K562 (cell line): ENCODE data around the gene CALHM2. TPM values are rescaled to one million over a fixed set of nuclear protein-coding genes. Genes with fewer than 3 reads are reported as not detected.

Experiments used
- ATAC-seq: fragments of 200-7000 bp; cut with Tn5 transposase; 3 replicates; pipeline ENCODE4 v1.9.1; 2020; ENCODE audit warnings: moderate library complexity
- BruUV-seq: library from RNA; stranded (reverse); fragments of 400-500 nt; replicated peaks from 2 replicates; lab custom pipeline; 2021; lab: Mats Ljungman, UMichigan
- CTCF ChIA-PET: fragments of 300-600 bp; formaldehyde crosslinking; extraction: SDS; loops from one replicate; lab custom pipeline; 2021; ENCODE audit warnings: low intra/inter-chr PET ratio; lab: Yijun Ruan, JAX
- POLR2A ChIA-PET: fragments of 300-600, 350-650 bp; sonication (Branson Sonifier 250); formaldehyde crosslinking; extraction: SDS; loops from one replicate; lab custom pipeline; 2021; ENCODE audit warnings: antibody characterized with exemption, inconsistent platforms; lab: Yijun Ruan, JAX
- DNase-seq, 4 experiments: peaks; one replicate each; pipeline versions ENCODE4 v3.0.0 to v3.0.0-alpha.2; 2011 to 2018; ENCODE audit warnings: low spot score in 3 of 4, mixed read lengths in 3 of 4; ENCODE audit errors: extremely low read depth in 1 of 4
- FAIRE-seq: peaks from 2 replicates; lab custom pipeline; 2011; peaks lifted over from hg19 to GRCh38; lab: Jason Lieb, UNC
- H2AFZ ChIP-seq: 2 replicates; pipeline ENCODE4 v1.6.0; 2011; ENCODE audit warnings: low read depth, low read length, control low read depth, inconsistent platforms
- H3K27ac ChIP-seq: fragments of 200-600 bp; 3 replicates; pipeline ENCODE4 v1.8.0; 2011; ENCODE audit warnings: low read depth, mild to moderate bottlenecking, control low read depth, inconsistent platforms, low read length, moderate library complexity, mixed read lengths; ENCODE audit errors: extremely low read depth
- H3K27me3 ChIP-seq, 2 experiments: fragments of 300-600 bp in 1 of 2; 2 replicates in 1 of 2; 3 replicates in 1 of 2; pipeline versions ENCODE4 v1.6.0 to v1.8.0; 2011; ENCODE audit warnings: inconsistent platforms in 2 of 2, low read length in 2 of 2, mild to moderate bottlenecking in 1 of 2, mixed read lengths in 1 of 2, moderate library complexity in 1 of 2; ENCODE audit not compliant: control insufficient read depth in 2 of 2, insufficient read depth in 2 of 2
- H3K36me3 ChIP-seq: fragments of 300-600 bp; 3 replicates; pipeline ENCODE4 v1.8.0; 2011; ENCODE audit warnings: mild to moderate bottlenecking, low read length, inconsistent platforms; ENCODE audit not compliant: control insufficient read depth, insufficient read depth
- H3K4me1 ChIP-seq, 2 experiments: fragments of 200-600 bp in 1 of 2; replicated peaks in 1 of 2; 2 replicates in 1 of 2; 3 replicates in 1 of 2; pipeline versions ENCODE4 v1.5.1 to v1.8.0; 2011; ENCODE audit warnings: inconsistent platforms in 2 of 2, low read length in 2 of 2, mild to moderate bottlenecking in 1 of 2, mixed read lengths in 1 of 2, moderate library complexity in 1 of 2; ENCODE audit not compliant: control insufficient read depth in 2 of 2, insufficient read depth in 2 of 2
- H3K4me2 ChIP-seq: 2 replicates; pipeline ENCODE4 v1.6.1; 2011; ENCODE audit warnings: low read length, control low read depth, inconsistent platforms, mixed read lengths; ENCODE audit not compliant: insufficient read depth
- H3K4me3 ChIP-seq: fragments of 200-600 bp; sonication (generic), shearing (Covaris generic); 2 replicates; pipeline ENCODE4 v1.5.1; 2016; ENCODE audit warnings: control low read depth, inconsistent platforms
- H3K79me2 ChIP-seq: fragments of 200-600 bp; 3 replicates; pipeline ENCODE4 v1.8.0; 2011; ENCODE audit warnings: low read length, inconsistent platforms; ENCODE audit not compliant: control insufficient read depth, insufficient read depth
- H3K9ac ChIP-seq, 2 experiments: 2 replicates each; pipeline versions ENCODE4 v1.6.0 to v1.6.1; 2011; ENCODE audit warnings: low read depth in 2 of 2, low read length in 2 of 2, control low read depth in 1 of 2, inconsistent platforms in 1 of 2, mild to moderate bottlenecking in 1 of 2, mixed read lengths in 1 of 2; ENCODE audit not compliant: insufficient read depth in 1 of 2
- H3K9me1 ChIP-seq: one replicate; pipeline ENCODE4 v1.6.0; 2011; ENCODE audit warnings: inconsistent platforms, mild to moderate bottlenecking, low read length, moderate library complexity; ENCODE audit not compliant: control insufficient read depth, insufficient read depth
- H3K9me3 ChIP-seq: replicated peaks from 2 replicates; pipeline ENCODE4 v1.5.1; 2011; ENCODE audit warnings: low read depth, low read length, inconsistent platforms; ENCODE audit not compliant: control insufficient read depth, insufficient read depth
- H4K20me1 ChIP-seq: replicated peaks from 2 replicates; pipeline ENCODE4 v1.6.1; 2011; ENCODE audit warnings: low read length, inconsistent platforms, mixed read lengths; ENCODE audit not compliant: control insufficient read depth, insufficient read depth
- ASH1L ChIP-seq: fragments of 450-650 bp; IDR thresholded peaks from 2 replicates; pipeline ENCODE4 v1.6.1; 2018; ENCODE audit warnings: borderline replicate concordance, mild to moderate bottlenecking, low read depth; ENCODE audit not compliant: partially characterized antibody
- LARP7 ChIP-seq: fragments of 450-650 bp; IDR thresholded peaks from 2 replicates; pipeline ENCODE4 v1.6.1; 2016
- SAFB ChIP-seq: fragments of 200-400 bp; formaldehyde crosslinking; IDR thresholded peaks from 2 replicates; pipeline ENCODE4 v1.6.1; 2017; ENCODE audit warnings: low read depth, low read length, borderline replicate concordance
- ZFP36 ChIP-seq: fragments of 150-350 bp; IDR thresholded peaks from 2 replicates; pipeline ENCODE4 v1.6.1; 2018; ENCODE audit warnings: low read length, low read depth; ENCODE audit not compliant: partially characterized antibody
- ZNF280A ChIP-seq: fragments of 450-650 bp; IDR thresholded peaks from 2 replicates; pipeline ENCODE4 v1.6.1; 2018; ENCODE audit warnings: mild to moderate bottlenecking, low read depth; ENCODE audit not compliant: partially characterized antibody
- ZNF398 ChIP-seq: fragments of 250-450 bp; sonication (Bioruptor Pico); IDR thresholded peaks from 2 replicates; pipeline ENCODE4 v1.8.0; 2021; ENCODE audit warnings: moderate library complexity, mild to moderate bottlenecking, inconsistent platforms
- WGBS: fragments of 100-300 bp; shearing (Covaris generic); methylation state at CpG from one replicate; pipeline ENCODE4 v1.1.6; 2016; ENCODE audit warnings: low coverage, mixed read lengths; ENCODE audit not compliant: insufficient coverage; ENCODE audit errors: missing lambda C conversion rate; 5-methylcytosine and 5-hydroxymethylcytosine counted together
- in situ Hi-C: fragments of 300-500 bp; cut with MboI; formaldehyde crosslinking; loops from 4 replicates; pipeline ENCODE4 v1.15.0; 2018; ENCODE audit warnings: inconsistent platforms, mixed read lengths
- intact Hi-C: fragments of 100-400 bp; cut with micrococcal nuclease; formaldehyde crosslinking; loops from 2 replicates; pipeline ENCODE4 v1.14.2; 2022
- polyA plus RNA-seq, 8 experiments: library from polyadenylated mRNA; depleted of rRNA in 4 of 8; stranded (reverse) in 5 of 8; unstranded in 3 of 8; fragments of >200 nt; fragmentation: Nextera tagmentation in 2 of 8; fragmentation: Illumina TruSeq in 1 of 8; extraction: Ambion mirVana in 2 of 8; extraction: Trizol in 1 of 8; gene quantifications; 2 replicates each; pipeline versions ENCODE4 v1.2.1 to v1.2.3, GENCODE V29; 2011 to 2014; ENCODE audit warnings: inconsistent platforms in 1 of 8, missing spikeins in 1 of 8
- total RNA-seq, 7 experiments: library from RNA; depleted of rRNA in 6 of 7; stranded (reverse); fragments of >200 nt in 6 of 7; fragmentation: Illumina TruSeq in 2 of 7; extraction: Trizol in 2 of 7; gene quantifications; 2 replicates each; pipeline versions ENCODE4 v1.2.1 to v1.2.3, GENCODE V29; 2011 to 2021; ENCODE audit warnings: low replicate concordance in 1 of 7
- TF ChIP-seq, protein P1 (sequence below): fragments of 150-350 bp; conservative IDR thresholded peaks from 2 replicates; pipeline ENCODE4 v1.6.1; 2014; ENCODE audit warnings: low read length

Gene CALHM2
- total and polyA plus RNA-seq, 9 of the 15 experiments (the other 6 are each of a cell fraction or from before 2014, with no cell fraction given) = 0.08 to 0.14 (median 0.13) TPM; not detected in 6

- 4% methylated on average over 2 of the region's 5 CpGs for WGBS
- intact Hi-C loops = no loop called here
- H3K4me2 ChIP-seq = no peak overlapping the region
Measured at GRCh38 chr10:103492655-103493261, 40.6 kb upstream of the CALHM2 start.

DNA sequence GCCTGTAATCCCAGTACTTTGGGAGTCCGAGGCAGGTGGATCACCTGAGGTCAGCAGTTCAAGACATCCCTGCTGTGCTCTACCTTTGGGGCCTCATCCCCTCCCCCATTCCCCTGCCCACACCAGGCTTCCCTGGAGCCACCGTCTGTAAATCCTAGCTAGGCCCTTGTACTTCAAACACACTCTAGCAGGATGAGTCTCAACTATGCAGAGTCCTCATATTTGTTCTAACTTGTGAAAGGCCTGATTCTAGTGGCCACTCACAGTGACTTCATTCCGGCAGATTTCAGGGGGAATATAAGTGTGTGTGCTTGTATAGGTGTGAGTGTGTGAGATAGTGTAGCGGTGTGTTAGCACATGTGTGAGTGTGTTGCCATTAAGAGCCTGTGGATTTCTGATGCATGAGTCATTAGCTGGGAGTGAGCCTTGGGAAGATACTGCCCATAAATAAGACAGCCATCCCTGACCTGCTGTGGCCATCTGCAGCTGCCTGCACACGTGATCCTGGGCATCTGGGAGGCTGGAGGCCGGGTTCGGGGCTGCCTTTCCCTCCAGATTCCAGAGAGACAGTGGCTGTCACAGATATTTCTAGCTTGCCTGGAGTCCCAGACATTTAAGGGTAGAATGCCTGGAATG, 39.7 kb upstream of the CALHM2 start:
- WGBS = 8% methylated on average over 6 of the region's 7 CpGs
- Histone ChIP-seq H3K36me3 (no peaks in the 10 kb centered on the region), H3K9me3 (no peaks in the 10 kb centered on the region), H3K4me1 (peaks cover 0 to 14% of the 10 kb centered on the region in 2 experiments; a peak in 2 of 5 replicates), H3K27ac (no peak overlapping the region), H3K9ac (no peak overlapping the region), H4K20me1 (no peaks in the 10 kb centered on the region; the same call in 1 of the 2 replicates), H3K27me3 (peaks cover 11 to 46% of the 10 kb centered on the region in 2 experiments; a peak in 4 of 5 replicates), H3K79me2 (no peaks in the 10 kb centered on the region), H2AFZ (no peak overlapping the region), H3K9me1 (no peaks in the 10 kb centered on the region), H3K4me2 (no peak overlapping the region), H3K4me3 (no peak overlapping the region)
- in situ Hi-C loops (no loop called here), intact Hi-C loops (no loop called here)
- no peak for FAIRE-seq
- DNase-seq = peak in 1 of 4 experiments; percentile 12
- CTCF ChIA-PET = no interaction called here
- BruUV-seq = no TSS peak
- ATAC-seq = 0 out of 3 replicates have a peak, but pooled peaks have one; percentile 26
- POLR2A ChIA-PET = interaction anchor here (0.7 to 0.8 kb wide), 2 partner anchors 16 to 101 kb away, joined by 3 to 4 read pairs; no protein-coding TSS in a partner anchor
- TF ChIP-seq, protein P1, sequence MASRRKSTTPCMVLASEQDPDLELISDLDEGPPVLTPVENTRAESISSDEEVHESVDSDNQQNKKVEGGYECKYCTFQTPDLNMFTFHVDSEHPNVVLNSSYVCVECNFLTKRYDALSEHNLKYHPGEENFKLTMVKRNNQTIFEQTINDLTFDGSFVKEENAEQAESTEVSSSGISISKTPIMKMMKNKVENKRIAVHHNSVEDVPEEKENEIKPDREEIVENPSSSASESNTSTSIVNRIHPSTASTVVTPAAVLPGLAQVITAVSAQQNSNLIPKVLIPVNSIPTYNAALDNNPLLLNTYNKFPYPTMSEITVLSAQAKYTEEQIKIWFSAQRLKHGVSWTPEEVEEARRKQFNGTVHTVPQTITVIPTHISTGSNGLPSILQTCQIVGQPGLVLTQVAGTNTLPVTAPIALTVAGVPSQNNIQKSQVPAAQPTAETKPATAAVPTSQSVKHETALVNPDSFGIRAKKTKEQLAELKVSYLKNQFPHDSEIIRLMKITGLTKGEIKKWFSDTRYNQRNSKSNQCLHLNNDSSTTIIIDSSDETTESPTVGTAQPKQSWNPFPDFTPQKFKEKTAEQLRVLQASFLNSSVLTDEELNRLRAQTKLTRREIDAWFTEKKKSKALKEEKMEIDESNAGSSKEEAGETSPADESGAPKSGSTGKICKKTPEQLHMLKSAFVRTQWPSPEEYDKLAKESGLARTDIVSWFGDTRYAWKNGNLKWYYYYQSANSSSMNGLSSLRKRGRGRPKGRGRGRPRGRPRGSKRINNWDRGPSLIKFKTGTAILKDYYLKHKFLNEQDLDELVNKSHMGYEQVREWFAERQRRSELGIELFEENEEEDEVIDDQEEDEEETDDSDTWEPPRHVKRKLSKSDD = no peak
- TF ChIP-seq ZNF280A = no peak
- no peak for TF ChIP-seq LARP7
- no peak for TF ChIP-seq ZNF398 (CRISPR knock-in tag)
- TF ChIP-seq SAFB = no peak

More at GRCh38 chr10:103492655-103493261, 40.6 kb upstream of the CALHM2 start:
- Histone ChIP-seq H3K9me1 (no peaks in the 10 kb centered on the region), H3K9me3 (no peaks in the 10 kb centered on the region), H3K27me3 (peaks cover 13 to 47% of the 10 kb centered on the region in 2 experiments; a peak in 4 of 5 replicates), H3K4me3 (no peak overlapping the region), H3K4me1 (peaks cover 0 to 14% of the 10 kb centered on the region in 2 experiments; a peak in 2 of 5 replicates), H3K36me3 (no peaks in the 10 kb centered on the region), H3K27ac (no peak overlapping the region), H4K20me1 (no peaks in the 10 kb centered on the region; the same call in 1 of the 2 replicates), H2AFZ (no peak overlapping the region), H3K9ac (no peak overlapping the region), H3K79me2 (no peaks in the 10 kb centered on the region)
- DNase-seq (no peak), FAIRE-seq (no peak), ATAC-seq (no peak)
- no peak for TF ChIP-seq ASH1L
- TF ChIP-seq ZFP36 = peak; percentile 59
- no TSS peak for BruUV-seq
- in situ Hi-C loops = no loop called here
- POLR2A ChIA-PET = interaction anchor here (0.6 to 1.2 kb wide), 2 partner anchors 57 to 134 kb away, joined by 3 read pairs; no protein-coding TSS in a partner anchor
- CTCF ChIA-PET = no interaction called here
